Skeletal muscle cell (primary cell): ENCODE data around the gene SPC25.
"Not testable (repeated sequence)": the region's sequence is repeated elsewhere in the genome, so short reads cannot be mapped to it uniquely, and the experiment has no call there.

Experiments used
- DNase-seq: peaks from one replicate; pipeline ENCODE4 v3.0.0-alpha.2; 2010; ENCODE audit warnings: low read depth
- H3K4me3 ChIP-seq: 2 replicates; pipeline ENCODE4 v1.5.1; 2011; ENCODE audit warnings: low read depth, mild to moderate bottlenecking, control low read depth, low read length, moderate library complexity

Gene SPC25, protein sequence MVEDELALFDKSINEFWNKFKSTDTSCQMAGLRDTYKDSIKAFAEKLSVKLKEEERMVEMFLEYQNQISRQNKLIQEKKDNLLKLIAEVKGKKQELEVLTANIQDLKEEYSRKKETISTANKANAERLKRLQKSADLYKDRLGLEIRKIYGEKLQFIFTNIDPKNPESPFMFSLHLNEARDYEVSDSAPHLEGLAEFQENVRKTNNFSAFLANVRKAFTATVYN

DNA sequence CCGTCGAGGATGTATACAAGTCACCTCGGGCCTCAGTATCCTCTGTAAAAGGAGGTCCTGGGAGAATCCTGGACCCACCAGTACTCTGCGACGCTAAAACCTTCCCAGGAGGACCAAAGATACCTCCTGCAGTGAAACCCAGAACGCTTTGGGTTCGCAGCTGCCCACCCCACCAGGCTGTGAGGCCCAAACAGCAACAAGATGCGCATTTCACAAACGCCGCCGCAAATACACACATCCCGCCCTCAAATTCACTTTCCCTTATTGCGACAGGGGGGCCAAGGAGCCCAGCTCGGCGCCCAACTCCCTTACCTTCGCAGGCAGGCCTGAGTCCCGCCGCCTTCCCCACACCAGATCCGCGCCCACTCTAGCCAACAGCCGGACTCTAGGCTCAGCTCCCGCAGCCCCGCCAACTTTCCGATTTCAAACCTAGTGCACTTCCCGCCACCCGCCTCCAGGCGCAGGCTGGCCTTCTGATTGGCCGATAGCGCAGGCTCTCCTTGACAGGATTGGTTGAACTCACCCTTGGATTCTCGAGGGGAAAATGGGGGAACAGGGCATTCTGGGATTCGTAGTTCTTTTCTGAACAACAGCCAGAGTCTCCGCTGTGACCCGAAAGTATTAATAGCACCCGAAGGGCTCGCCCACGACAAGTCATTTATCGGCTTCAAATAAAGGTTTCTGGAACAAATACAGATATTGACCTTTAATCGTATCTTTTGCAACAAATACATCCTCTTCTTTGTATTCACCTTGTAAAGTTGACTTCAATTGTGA, at the start of gene SPC25:
Gene SPC25, minus strand, starts transcription at position 425 of the 777 bp plus-strand sequence. CDS start 911 bp downstream, outside the sequence.
- peak; percentile 39 for DNase-seq

DNA sequence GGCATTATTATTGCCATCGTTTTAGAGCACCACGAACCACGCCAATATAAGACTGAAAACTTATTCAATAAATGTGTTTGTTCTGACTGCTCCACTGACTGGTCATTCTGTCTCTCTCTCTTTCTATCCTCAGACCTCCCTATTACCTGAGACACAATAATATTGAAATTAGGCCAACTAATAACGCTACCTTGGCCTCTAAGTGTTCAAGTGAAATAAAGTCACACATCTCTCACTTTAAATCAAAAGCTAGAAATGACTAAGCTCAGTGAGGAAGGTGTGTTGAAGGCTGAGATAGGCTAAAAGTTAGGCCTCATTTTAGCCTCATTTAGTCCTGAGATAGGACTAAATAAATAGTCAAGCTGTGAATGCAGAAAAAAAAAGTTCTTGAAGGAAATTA, 49.7 kb upstream of the SPC25 start:
- DNase-seq = no peak

More for the DNA sequence above, at the start of gene SPC25:
- peak within 1 kb of the TSS; percentile 77 for H3K4me3 ChIP-seq

DNA sequence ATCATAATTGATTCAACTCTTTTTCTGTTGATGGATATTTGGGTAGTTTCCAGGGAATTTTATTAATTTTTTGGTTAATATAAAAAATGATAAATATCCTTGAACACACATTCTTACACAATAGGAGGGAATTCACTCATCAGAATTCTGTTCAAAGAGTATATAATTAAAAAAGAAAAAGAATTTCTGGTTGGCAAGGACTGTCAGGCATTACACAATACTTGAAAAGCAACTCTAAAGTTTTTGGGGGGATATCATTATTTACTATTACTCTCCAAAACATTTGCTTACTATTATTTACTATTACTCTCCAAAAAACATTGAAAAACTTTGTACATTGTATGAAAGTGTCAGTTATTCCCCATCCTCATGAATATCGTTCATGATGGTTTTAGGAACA, 48.8 kb upstream of the SPC25 start:
- no peak overlapping the region for H3K4me3 ChIP-seq
- no peak for DNase-seq

More for the DNA sequence above, 49.7 kb upstream of the SPC25 start:
- no peak overlapping the region for H3K4me3 ChIP-seq

DNA sequence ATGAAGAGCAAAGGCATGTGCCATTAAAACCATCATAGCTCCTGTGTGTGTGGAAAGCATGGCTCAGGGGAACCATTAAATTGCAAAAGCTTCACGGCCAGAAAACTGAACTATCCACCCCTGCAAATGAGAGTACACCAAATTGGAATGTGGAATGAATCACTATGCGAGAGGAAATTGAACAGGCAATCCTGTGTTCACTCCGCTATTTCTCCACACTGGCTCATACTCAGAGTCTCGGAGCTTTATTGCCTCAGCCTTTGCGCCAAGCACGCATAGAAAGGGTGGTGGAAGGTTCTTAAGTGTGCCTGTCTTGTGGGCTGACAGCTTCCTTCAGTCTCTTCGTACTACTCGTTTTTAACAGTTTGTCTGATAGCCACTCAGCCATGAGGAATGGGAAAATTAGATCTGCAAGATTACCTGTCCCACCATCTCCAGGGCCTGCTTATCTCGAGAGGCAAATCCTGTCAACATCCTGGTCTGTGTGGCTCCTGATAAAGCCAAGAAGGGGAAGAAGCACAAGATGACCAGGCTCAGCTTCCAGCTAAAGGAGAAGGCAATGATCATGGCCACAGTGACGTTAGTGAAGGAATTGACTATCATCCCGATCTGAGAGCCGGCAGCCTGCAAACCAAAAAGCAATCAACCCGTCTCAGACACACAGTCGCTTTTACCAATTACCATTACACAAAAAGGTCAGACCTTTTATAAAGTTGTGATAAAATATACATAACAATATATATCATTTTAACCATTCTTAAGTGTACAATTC, 45.8 kb upstream of the SPC25 start:
- peak; percentile 87 for DNase-seq
- H3K4me3 ChIP-seq = no peak overlapping the region

DNA sequence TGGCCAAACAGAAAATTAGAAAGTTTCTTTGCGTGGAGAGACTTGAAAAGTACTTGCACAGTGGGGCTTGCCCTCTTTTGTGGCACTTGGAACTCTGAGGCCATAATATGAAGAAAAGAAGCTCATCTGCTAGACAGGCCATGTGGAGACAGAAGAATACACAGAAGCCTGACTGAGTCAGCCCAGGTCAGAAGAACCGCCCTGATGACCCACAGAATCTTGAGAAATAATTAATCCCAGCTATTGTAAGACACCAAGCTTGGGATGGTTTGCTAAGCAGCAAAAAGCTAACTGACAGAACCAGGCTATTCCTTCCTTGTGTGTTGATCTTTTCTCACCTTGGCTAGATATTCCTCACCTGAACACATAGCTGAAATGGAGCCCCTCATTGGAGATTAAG, 44.6 kb upstream of the SPC25 start:
- H3K4me3 ChIP-seq = no peak overlapping the region
- no peak for DNase-seq

DNA sequence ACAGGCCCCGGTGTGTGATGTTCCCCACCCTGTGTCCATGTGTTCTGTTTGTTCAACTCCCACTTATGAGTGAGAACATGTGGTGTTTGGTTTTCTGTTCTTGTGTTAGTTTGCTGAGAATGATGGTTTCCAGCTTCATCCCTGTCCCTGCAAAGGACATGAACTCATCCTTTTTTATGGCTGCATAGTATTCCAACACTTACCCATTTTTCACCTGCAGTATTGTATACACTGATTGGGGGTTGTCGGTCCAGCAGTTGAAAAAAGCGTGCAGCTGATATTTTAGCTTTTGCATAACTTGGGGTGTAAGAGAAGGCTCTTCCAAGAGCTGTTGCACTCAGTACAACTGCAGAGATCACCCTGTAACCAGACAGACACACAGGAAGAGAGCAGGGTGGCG, 41.9 kb upstream of the SPC25 start:
- DNase-seq, H3K4me3 ChIP-seq: not testable (repeated sequence)

DNA sequence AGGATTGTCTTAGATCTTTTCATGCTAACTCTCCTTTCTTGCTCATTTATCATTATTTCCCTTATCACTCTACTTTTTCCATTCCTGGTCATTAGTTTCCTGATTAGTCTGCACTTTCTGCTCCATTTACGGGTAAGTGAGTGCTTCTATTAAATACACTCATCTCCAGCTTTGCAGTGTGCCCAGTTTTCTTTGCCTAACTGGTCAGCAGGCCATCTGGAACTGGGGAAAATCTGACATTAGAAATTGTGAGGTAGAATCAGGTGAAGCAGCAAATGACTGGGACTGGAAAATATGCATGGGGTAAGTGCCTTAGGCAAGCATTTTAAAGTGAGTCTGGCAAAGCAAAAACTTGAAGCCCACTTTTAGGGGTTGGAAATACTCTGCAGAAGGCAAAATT, 40.0 kb upstream of the SPC25 start:
- no peak for DNase-seq
- H3K4me3 ChIP-seq = no peak overlapping the region

DNA sequence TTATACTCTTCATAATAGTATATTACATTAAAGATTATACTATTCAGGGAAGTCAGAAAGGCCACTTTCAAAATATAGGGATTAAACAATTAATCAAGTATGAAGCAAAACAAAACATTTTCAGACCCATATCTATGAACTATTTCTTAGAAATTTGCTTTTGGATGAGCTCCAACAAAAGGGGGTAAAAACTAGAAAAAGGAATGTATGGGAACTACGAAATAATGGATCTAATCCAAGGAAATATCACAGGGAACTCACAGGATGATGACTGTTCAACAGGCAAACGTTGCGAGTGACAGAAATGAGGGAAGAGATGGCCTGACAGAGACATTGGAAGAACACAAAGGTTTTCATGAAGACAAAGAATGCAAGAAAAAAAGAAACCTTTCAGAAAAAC, 38.8 kb upstream of the SPC25 start:
- no peak for DNase-seq
- no peak overlapping the region for H3K4me3 ChIP-seq

DNA sequence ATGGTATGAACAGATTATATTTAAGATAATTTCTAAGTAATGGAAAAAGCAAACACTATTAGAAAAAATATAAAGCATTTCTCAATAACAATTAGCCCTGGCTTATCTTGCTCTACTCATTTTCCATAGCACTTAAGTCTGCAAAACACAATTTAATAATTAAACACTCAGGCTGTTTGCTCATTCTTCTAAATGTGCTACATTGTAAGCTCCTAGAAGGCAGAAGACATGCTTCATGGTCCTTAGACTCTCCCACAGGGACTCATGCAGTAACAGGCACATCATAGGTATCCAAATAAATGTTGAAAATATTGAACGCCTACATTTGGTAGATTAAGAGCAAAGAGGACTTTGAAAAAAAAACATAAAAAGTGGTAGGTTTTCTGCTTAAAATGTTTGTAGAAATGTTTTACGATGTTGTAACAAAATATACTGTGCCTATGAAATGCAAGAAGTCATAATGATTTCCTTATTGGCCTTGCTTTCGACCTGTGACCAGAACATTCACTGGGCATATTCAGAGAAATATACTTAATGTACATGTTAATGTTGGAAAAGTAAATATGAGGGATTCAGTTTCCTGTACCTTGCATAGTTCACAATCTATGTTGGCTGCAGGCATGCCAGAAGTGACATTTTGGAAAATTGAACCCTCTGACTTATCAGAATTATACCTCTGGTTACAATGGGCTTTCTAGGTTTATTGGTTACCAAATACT, 38.0 kb upstream of the SPC25 start:
- no peak overlapping the region for H3K4me3 ChIP-seq
- no peak for DNase-seq

DNA sequence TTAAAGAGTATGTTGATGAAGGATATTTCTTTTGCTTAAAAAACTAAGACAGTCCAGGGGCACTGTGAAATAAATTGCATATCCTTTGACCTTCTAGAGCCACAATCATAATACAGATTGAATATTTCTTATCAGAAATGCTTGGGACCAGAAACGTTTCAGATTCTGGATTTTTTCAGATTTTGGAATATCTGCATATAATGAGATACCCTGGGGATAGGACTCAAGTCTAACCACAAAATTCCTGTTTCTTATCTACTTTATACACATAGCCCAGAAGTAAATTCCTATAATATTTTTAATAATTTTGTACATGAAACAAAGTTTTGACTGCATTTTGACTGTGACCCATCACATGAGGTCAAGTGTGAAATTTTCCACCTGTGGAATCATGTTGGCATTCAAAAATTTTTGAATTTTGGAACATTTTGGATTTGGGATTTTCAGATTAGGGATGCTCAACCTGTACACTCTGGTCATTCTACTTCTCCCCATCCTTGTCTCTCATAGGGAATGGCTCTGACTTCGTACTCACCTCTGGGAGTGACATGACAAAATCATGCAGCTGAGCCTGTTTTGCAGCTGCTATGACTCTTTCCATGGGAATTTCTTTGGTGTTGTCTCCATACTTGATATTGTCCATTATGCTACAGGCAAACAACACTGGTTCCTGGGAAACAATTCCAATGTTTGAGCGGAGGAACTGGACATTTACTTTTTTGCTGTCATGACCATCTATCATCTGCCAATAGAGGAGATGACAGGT, 36.6 kb upstream of the SPC25 start:
- no peak overlapping the region for H3K4me3 ChIP-seq
- no peak for DNase-seq

DNA sequence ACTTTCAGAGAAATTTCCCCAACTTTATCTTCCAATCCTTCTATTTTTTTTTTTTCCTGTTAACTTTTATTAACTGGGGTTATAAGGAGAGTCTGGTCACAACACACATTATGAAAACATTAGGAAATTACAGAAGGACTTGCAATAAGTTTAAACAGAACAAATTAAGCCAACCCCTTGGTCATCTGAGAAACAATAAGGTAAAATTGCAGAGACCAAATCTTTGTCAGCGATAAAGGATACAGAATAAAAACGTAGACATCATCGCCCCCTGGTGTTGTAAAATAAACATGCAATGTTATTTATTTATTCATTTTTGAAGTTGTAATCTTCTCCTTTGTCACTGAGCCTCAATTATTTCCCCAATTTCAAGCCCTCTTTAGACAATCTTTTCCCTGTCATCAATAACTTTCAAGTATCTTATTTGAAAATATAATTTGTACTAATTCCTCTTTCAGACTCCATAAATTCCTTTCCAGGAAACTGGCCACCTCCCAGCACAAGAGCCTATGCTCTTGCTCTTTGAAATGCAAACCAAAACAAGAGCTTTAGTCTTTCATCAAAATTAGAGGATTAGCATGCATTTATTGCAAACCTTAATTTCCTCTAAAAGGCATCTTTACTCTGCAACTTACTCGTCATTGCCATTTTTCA, 30.4 kb upstream of the SPC25 start:
- DNase-seq = no peak
- no peak overlapping the region for H3K4me3 ChIP-seq

DNA sequence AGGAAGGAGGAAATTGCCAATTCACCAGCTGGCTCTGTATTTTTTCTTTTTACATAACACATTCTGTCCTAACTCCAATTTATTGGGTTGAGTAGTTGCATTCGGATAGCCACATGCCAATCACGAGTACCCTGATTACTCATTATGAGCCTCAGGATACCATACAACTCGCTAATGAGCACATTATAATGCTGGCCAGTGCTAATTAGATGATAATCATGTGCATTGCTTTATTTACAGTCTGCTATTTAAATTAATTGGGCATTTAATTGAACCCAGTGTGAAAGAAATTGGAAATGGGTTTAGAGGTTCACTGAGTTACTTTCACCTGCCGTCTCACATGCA, 26.1 kb upstream of the SPC25 start:
- DNase-seq = no peak
- no peak overlapping the region for H3K4me3 ChIP-seq

DNA sequence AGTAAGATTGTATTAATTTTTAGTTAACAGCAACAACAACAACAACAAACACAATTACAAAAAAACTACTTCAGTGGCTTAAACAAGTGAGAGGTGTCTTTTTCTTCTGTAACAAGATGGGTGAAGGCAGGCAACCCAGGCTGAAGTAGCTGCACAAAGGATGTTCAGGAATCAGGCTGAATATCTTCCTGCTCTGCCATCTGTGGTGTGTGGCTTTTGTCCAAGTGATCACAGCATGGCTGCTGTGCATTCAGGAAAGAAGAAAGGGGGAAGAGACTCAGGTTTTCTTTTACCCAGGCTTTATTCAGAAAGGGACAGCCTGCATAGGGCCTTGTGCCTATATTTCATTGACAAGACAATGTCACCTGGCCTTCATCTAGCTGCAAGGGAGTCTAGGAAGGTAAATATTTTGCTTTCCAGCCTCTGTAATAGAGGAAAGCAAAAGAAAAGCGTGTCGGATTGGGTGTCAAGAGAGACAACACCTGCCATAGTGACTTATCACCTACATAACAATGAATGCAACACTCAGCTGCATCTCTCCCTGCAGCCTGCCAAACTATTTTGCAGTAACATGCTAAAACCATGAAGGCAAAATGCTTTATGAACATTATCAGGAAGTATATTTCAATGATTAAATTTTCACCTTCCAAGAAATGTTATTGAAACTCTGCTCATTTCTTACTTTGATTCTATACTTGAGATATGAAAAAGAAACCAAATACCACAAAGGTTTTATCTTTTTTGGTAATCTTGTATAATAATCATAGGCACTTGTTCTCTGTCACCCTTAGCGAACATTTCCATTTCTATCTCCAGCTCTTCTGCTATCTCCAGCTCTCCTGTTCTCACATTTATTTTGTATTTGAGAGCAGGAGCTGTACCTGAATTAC, 25.5 kb upstream of the SPC25 start:
- H3K4me3 ChIP-seq = no peak overlapping the region
- no peak for DNase-seq

DNA sequence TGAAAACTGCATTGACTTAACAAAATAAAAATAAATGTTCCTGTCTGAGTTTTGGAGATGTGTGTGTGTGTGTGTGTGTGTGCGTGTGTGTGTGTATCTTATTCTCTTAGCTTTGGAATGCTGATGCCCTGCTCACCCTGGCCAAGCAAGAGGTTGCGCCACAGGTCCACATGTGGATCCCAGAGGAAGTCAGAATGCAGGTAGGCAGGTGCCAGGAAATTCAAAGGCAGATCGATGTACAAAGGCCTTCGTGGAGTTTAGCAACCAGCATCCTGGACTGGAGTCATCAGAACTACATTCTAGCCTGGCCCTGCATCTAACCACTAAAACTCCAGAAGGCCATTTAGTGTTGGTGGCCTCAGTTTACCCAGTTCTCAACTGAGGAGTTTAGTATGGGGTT, 23.3 kb upstream of the SPC25 start:
- H3K4me3 ChIP-seq = no peak overlapping the region
- no peak for DNase-seq

DNA sequence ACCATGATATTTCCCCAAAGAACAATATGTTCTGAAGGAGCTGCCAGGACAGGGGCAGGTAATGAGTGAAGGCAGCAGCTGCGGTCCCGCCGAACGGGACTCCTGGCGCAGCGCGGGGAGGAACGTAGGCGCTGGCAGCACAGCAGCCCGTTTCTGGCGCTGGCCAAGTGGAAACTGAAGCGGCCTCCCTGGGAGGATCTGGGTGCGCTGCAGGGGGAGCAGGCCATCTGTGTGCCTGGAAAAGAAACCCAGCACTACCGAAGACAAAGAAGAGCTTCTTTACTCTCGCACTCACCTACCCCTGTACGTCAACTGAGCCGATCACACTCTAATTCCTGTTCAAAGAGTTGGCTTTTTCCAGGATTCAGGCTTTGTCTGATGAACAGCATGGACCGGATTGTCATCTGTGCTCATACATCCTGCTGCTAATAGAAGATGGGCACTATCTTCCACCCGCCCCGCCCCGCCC, 22.7 kb upstream of the SPC25 start:
- H3K4me3 ChIP-seq = peak overlapping the region; percentile 38
- DNase-seq = no peak

DNA sequence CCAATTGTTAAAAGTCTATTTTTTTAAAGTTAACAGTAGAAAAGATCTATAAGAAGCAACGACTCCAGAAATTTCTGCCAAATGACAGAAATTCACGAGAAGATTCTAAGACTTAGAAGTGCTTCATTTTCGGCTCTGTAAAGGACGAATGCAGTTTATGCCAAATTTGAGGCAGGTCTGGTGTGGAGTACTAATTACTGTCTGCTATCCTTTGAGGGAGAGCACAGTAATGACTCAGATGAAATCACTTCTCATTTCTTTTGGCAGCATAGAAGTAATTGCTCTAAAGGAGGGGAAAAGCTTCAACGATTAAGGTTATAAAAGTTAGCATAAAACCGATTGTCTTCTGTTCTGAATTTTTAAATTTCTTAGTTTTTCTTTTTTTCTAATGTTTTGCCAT, 22.2 kb upstream of the SPC25 start:
- no peak for DNase-seq
- peak overlapping the region; percentile 38 for H3K4me3 ChIP-seq

DNA sequence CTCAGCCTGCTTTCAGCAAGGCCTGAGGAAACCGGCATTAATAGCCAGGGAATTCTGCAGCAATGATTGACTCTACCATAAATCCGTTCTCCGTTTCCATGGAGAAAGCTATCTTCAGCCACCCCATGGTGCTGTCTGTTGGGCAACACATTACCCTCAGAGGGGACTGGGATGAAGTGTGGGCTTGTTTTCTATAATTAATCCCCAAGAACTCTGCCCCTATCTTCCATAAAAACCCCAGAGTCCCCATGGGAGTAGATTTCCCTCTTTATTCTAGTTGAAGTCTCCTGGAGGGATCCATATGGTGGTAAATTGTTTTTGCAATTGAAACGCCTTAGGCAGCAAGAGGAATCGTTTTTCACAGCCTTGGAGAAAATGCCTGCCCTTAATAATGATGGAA, 20.1 kb upstream of the SPC25 start:
- H3K4me3 ChIP-seq = no peak overlapping the region

More for the DNA sequence above, 20.1 kb upstream of the SPC25 start:
- DNase-seq = no peak
